Omental fat pad (tissue), 4 donors: ENCODE results near the gene CCDC28A. TPM values are rescaled to one million over a fixed set of nuclear protein-coding genes. Genes with fewer than 3 reads are reported as not detected.

Experiments used
- ATAC-seq: fragments of 150-250 bp; one replicate; pipeline ENCODE4 v1.9.1; 2016; ENCODE audit warnings: mild to moderate bottlenecking, moderate library complexity; ENCODE audit not compliant: low FRiP score
- DNase-seq: peaks from one replicate; pipeline ENCODE4 v3.0.0-alpha.2; 2019; ENCODE audit warnings: low spot score
- total RNA-seq, 4 donors: library from RNA; depleted of rRNA; stranded (reverse); fragments of >200 nt; gene quantifications; one replicate each; pipeline ENCODE4 v1.1.0, GENCODE V29; 2016
- TF ChIP-seq, protein P1 (sequence below), 3 donors: fragments of 450-650 bp; IDR thresholded peaks; one replicate each; pipeline ENCODE4 v1.5.1; 2016 to 2017; ENCODE audit warnings: antibody characterized with exemption in 3 of 3, mild to moderate bottlenecking in 3 of 3, moderate library complexity in 2 of 3

Gene CCDC28A
- total RNA-seq, 4 donors from 2014 or later: 10.1 to 25.7 (median 12.8) TPM

DNA sequence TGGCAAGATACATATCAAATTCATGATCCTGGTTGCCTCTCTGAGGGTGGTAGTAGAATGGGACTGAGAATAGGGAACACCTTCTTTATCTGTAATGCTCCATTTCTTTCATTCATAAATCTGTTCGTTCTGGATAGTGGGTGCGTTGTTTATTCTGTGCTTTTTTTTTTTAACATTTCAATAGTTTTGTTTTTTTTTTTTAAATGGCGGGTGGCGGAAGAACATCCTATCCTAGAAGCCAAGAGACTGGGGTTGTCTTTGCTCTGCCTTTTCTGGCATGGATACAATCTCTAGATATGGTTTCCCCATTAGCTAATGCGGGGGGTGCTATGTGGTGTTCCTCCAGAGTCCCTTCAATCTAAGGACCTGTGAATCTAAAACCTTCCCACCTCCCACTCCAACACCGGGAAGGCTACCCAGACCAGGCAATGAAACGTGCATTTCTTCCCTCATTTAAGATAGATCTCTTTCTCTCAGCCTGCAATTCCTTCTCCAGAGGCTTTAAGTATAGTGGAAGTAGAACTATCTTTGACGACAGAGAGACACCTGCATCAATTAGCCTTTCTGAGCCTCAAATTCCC, 883 bp upstream of the CCDC28A start:
- TF ChIP-seq, protein P1, sequence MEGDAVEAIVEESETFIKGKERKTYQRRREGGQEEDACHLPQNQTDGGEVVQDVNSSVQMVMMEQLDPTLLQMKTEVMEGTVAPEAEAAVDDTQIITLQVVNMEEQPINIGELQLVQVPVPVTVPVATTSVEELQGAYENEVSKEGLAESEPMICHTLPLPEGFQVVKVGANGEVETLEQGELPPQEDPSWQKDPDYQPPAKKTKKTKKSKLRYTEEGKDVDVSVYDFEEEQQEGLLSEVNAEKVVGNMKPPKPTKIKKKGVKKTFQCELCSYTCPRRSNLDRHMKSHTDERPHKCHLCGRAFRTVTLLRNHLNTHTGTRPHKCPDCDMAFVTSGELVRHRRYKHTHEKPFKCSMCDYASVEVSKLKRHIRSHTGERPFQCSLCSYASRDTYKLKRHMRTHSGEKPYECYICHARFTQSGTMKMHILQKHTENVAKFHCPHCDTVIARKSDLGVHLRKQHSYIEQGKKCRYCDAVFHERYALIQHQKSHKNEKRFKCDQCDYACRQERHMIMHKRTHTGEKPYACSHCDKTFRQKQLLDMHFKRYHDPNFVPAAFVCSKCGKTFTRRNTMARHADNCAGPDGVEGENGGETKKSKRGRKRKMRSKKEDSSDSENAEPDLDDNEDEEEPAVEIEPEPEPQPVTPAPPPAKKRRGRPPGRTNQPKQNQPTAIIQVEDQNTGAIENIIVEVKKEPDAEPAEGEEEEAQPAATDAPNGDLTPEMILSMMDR (IDR thresholded peaks at IDR 0.05): no peak
- no peak for ATAC-seq

DNA sequence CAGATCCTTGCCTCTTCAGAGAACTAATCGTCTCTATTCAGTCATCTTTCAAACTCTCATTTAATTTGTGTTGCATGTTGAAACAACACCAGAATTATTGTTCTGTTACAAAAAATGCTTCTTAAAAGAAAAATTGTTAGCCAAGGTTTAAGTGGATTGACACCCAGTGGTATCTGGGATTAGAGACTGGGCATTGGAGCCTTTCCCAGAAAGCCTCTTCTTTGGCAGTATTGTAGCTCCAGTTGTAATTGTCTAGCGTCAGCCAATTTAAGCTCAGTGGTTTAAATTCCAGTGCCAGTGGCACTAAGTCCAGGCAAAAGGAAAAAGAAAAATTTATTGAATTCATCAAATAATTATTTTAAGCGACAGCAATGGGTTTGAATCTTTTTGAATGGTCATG, 801 bp downstream of the CCDC28A start:
- ATAC-seq: no peak

More for the DNA sequence above, 883 bp upstream of the CCDC28A start:
- no peak for DNase-seq

DNA sequence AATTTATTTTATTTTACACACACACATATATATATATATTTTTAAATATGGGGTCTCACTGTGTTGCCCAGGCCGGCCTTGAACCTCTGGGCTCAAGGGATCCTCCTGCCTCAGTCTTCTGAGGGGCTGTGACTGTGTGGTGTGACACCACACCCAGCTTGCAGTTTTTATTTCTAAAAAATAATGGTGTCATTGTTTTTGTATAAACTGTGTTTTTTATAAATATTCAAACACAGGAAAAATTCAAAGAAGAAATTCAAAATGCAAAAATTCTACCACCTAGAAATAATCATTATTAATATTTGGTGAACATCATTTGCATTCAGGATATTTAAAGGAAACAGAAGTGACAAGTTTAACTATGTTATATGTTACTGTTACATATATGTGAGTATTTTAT, 3.1 kb downstream of the CCDC28A start:
- TF ChIP-seq, protein P1 (IDR thresholded peaks at IDR 0.05): no peak
- no peak for DNase-seq
- no peak for ATAC-seq

More for the DNA sequence above, 801 bp downstream of the CCDC28A start:
- TF ChIP-seq, protein P1 (IDR thresholded peaks at IDR 0.05): no peak
- DNase-seq: no peak

DNA sequence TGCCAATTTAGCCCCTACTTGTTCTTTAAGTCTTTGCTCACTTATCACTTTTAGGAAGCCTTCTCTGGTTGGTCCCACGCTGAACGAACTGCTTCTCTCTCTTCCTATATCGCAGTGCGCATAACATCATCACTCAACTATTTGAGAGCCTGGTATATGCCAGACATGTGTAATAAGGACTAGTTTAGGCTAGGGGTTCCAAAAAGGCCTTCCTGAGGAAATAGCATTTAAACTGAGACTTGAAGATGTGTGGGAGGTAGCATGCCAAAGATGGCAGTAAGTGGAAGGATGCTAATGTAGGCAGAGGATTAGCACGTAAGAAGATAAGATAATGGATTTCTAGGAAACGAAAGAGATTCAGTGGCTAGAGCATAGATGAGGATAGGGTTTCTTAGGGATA, 4.8 kb downstream of the CCDC28A start:
- DNase-seq (no peak), ATAC-seq (no peak)
- TF ChIP-seq, protein P1 (IDR thresholded peaks at IDR 0.05): no peak

DNA sequence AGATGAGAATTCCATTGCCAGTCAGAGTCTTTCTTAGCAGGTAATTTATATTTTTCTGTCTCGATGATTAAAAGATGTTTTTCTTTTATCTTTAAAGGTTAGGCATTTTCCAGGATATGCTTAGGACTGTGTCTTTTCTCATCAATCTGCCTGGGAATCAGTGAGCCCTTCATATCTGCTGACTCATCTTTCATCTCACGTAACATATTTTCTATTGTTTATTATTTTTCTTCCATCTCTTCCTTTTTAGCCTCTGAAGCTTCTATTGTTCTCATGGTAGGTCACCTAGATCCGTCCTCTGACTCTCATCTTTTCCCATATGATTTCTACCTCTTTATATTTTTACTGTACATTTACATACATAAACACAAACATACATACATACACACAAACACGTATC, 8.7 kb downstream of the CCDC28A start:
- no peak for ATAC-seq
- DNase-seq: no peak
- TF ChIP-seq, protein P1 (IDR thresholded peaks at IDR 0.05): no peak

DNA sequence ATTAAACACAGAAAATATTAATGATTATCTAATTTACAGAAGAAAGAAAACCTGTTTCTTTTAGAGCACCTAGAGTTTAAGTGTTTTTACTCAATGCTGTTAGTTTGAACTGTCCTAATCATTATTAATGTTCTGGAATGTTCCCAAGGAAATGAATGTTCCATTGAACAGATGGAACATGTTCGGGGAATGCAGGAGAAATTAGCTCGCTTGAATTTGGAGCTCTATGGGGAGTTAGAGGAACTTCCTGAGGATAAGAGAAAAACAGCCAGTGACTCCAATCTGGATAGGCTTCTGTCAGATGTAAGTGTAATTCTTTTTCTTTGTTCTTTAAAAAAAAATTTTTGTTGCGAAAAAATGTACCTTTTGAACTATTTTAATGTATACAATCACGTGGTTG, 11.5 kb downstream of the CCDC28A start:
- ATAC-seq: no peak
- TF ChIP-seq, protein P1 (IDR thresholded peaks at IDR 0.05): no peak
- no peak for DNase-seq

DNA sequence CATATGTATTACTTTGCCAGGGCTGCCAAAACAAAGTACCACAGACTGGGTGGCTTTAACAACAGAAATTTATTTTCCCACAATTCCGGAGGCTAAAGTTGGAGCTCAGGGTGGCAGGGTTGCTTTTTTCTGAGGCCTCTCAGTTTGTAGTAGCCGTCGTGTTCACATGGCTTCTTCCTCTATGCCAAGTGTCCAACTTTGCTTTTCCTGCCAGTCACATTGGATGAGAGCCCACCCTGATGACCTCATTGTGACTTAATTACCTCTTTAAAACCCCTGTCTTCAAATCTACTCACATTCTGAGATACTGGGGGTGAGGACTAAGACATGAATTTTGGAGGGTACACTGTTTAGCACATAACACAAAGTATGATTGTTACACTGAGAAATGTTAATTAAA, 12.4 kb downstream of the CCDC28A start:
- DNase-seq (no peak), ATAC-seq (no peak)
- TF ChIP-seq, protein P1 (IDR thresholded peaks at IDR 0.05): no peak
